IPS-18c (cell line): ENCODE data around the gene DMRTA1.
"Not testable (repeated sequence)": the region's sequence is repeated elsewhere in the genome, so short reads cannot be mapped to it uniquely, and the experiment has no call there.

ENCODE experiments used
- H3K4me3 ChIP-seq: 2 replicates; pipeline ENCODE4 v1.7.0; 2013; ENCODE audit warnings: low read depth, mild to moderate bottlenecking, low read length, moderate library complexity; ENCODE audit not compliant: insufficient read depth
- H3K9me3 ChIP-seq: one replicate; pipeline ENCODE4 v1.6.1; 2013; ENCODE audit warnings: mild to moderate bottlenecking, low read length, moderate library complexity; ENCODE audit not compliant: control insufficient read depth, insufficient read depth

Gene DMRTA1

GRCh38 chr9:22452415-22453010 lies 5.9 kb downstream of the DMRTA1 start:
- H3K4me3 ChIP-seq = no peak overlapping the region

GRCh38 chr9:22454016-22454415 lies 7.4 kb downstream of the DMRTA1 start:
- H3K9me3 ChIP-seq = no peaks in the 10 kb centered on the region
- no peak overlapping the region for H3K4me3 ChIP-seq

More at GRCh38 chr9:22452415-22453010, 5.9 kb downstream of the DMRTA1 start:
- H3K9me3 ChIP-seq = peaks cover under 1% of the 10 kb centered on the region

- Histone ChIP-seq H3K9me3 (no peaks in the 10 kb centered on the region), H3K4me3 (no peak overlapping the region)
Observed at GRCh38 chr9:22455181-22455580, 8.6 kb downstream of the DMRTA1 start.

- Histone ChIP-seq H3K9me3 (no peaks in the 10 kb centered on the region), H3K4me3 (no peak overlapping the region)
Observed at GRCh38 chr9:22457448-22457847, 10.8 kb downstream of the DMRTA1 start.

- H3K9me3 ChIP-seq = no peaks in the 10 kb centered on the region
- no peak overlapping the region for H3K4me3 ChIP-seq
Observed at GRCh38 chr9:22463205-22463604, 16.6 kb downstream of the DMRTA1 start.

GRCh38 chr9:22469928-22470544 lies 23.4 kb downstream of the DMRTA1 start:
- H3K9me3 ChIP-seq = no peaks in the 10 kb centered on the region
- no peak overlapping the region for H3K4me3 ChIP-seq

- Histone ChIP-seq H3K4me3 (no peak overlapping the region), H3K9me3 (no peaks in the 10 kb centered on the region)
Observed at GRCh38 chr9:22481566-22481965, 34.9 kb downstream of the DMRTA1 start.

GRCh38 chr9:22483528-22484070 lies 37.0 kb downstream of the DMRTA1 start:
- Histone ChIP-seq H3K9me3 (no peaks in the 10 kb centered on the region), H3K4me3 (no peak overlapping the region)

GRCh38 chr9:22496197-22496596 lies 49.6 kb downstream of the DMRTA1 start:
- H3K4me3 ChIP-seq, H3K9me3 ChIP-seq: not testable (repeated sequence)
